Endodermal cell (in vitro differentiated cells): Measurements from ENCODE around the gene POR. TPM values are rescaled to one million over a fixed set of nuclear protein-coding genes. Genes with fewer than 3 reads are reported as not detected.

Experiments used
- DNase-seq: peaks from one replicate; pipeline ENCODE4 v3.0.0-alpha.2; 2017
- H3K27ac ChIP-seq: 2 replicates; pipeline ENCODE4 v1.5.1; 2013; ENCODE audit warnings: mild to moderate bottlenecking, low read depth, low read length, moderate library complexity
- H3K27me3 ChIP-seq: 2 replicates; pipeline ENCODE4 v1.6.1; 2013; ENCODE audit warnings: mild to moderate bottlenecking, low read length, moderate library complexity; ENCODE audit not compliant: insufficient read depth, control insufficient read depth, poor library complexity, severe bottlenecking
- H3K36me3 ChIP-seq: 2 replicates; pipeline ENCODE4 v1.7.0; 2013; ENCODE audit warnings: mild to moderate bottlenecking, low read length, moderate library complexity; ENCODE audit not compliant: control insufficient read depth, insufficient read depth
- H3K4me1 ChIP-seq: one replicate; pipeline ENCODE4 v1.7.0; 2013; ENCODE audit warnings: low read length; ENCODE audit not compliant: control insufficient read depth, insufficient read depth
- H3K4me3 ChIP-seq: 2 replicates; pipeline ENCODE4 v1.5.1; 2013; ENCODE audit warnings: mild to moderate bottlenecking, low read length, moderate library complexity
- H3K9ac ChIP-seq: 2 replicates; pipeline ENCODE4 v1.6.1; 2013; ENCODE audit warnings: mild to moderate bottlenecking, low read length, moderate library complexity; ENCODE audit not compliant: poor library complexity, severe bottlenecking; ENCODE audit errors: extremely low read depth
- H3K9me3 ChIP-seq: 2 replicates; pipeline ENCODE4 v1.6.1; 2013; ENCODE audit warnings: mild to moderate bottlenecking, low read length, moderate library complexity; ENCODE audit not compliant: control insufficient read depth
- H3K27ac Mint-ChIP-seq: 2 replicates; pipeline ENCODE4 v1.8.0; 2020; ENCODE audit warnings: mixed read lengths
- H3K27me3 Mint-ChIP-seq: 2 replicates; pipeline ENCODE4 v1.8.0; 2021; ENCODE audit warnings: mild to moderate bottlenecking, mixed read lengths; ENCODE audit not compliant: insufficient read depth
- H3K36me3 Mint-ChIP-seq: 2 replicates; pipeline ENCODE4 v1.8.0; 2020; ENCODE audit warnings: low read depth, mixed read lengths
- H3K4me1 Mint-ChIP-seq: 2 replicates; pipeline ENCODE4 v1.8.0; 2020; ENCODE audit warnings: mixed read lengths
- H3K4me3 Mint-ChIP-seq: 2 replicates; pipeline ENCODE4 v1.8.0; 2020; ENCODE audit warnings: mild to moderate bottlenecking, moderate library complexity, mixed read lengths
- H3K9me3 Mint-ChIP-seq: 2 replicates; pipeline ENCODE4 v1.8.0; 2020; ENCODE audit warnings: mild to moderate bottlenecking, mixed read lengths
- CTCF ChIP-seq: fragments of 200-600 bp; sonication (generic); conservative IDR thresholded peaks from 2 replicates; pipeline ENCODE4 v1.5.0; 2021; ENCODE audit warnings: antibody characterized with exemption, mild to moderate bottlenecking
- WGBS, 2 experiments: methylation state at CpG; one replicate each; pipeline versions ENCODE4 v1.1.5 to v1.1.7; 2013; ENCODE audit warnings: missing lambda C conversion rate in 2 of 2, mixed read lengths in 1 of 2; ENCODE audit not compliant: insufficient coverage in 1 of 2, insufficient read length in 1 of 2; 5-methylcytosine and 5-hydroxymethylcytosine counted together
- total RNA-seq, 2 donors: library from RNA; stranded (reverse); fragmentation: NEBNext Ultra II Directional in 1 of 2; extraction: Animal tissue kit (Norgen Biotek cat#: 25700) in 1 of 2; gene quantifications; 2 replicates in 1 of 2; 3 replicates in 1 of 2; pipeline ENCODE4 v1.2.1, GENCODE V29; 2021

Gene POR
- total RNA-seq, 2 donors from 2014 or later = 85.2 to 92.9 TPM

GRCh38 chr7:75996476-75996875 lies 81.5 kb downstream of the POR start:
- Mint-ChIP-seq H3K36me3 (peaks cover 40% of the 10 kb centered on the region), H3K4me1 (peaks cover 4% of the 10 kb centered on the region), H3K27me3 (no peaks in the 10 kb centered on the region), H3K9me3 (no peaks in the 10 kb centered on the region), H3K4me3 (no peak overlapping the region), H3K27ac (no peak overlapping the region)
- WGBS, 2 experiments = 92 to 93% methylated on average over 4 of the region's 4 CpGs
- DNase-seq = no peak
- Histone ChIP-seq H3K27me3 (no peaks in the 10 kb centered on the region), H3K27ac (no peak overlapping the region), H3K36me3 (peaks cover 16% of the 10 kb centered on the region), H3K4me1 (peaks cover 6% of the 10 kb centered on the region), H3K9me3 (no peaks in the 10 kb centered on the region), H3K9ac (no peak overlapping the region), H3K4me3 (no peak overlapping the region)
- no peak for TF ChIP-seq CTCF

DNA sequence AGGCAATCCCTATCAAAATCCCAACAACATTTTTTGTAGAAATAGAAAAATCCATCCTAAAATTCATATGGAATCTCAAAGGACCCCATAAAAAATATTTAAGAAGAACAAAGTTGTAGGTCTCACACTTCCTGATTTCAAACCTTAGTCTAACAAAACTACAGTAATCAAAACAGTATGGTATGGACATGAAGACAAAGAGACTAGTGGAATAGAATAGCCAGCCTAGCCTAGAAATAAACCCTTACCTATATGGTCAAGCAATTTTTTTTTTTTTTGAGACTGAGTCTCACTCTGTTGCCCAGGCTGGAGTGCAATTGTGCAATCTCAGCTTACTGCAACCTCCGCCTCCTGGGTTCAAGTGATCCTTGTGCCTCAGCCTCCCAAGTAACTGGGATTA lies 83.1 kb downstream of the POR start:
- TF ChIP-seq CTCF = no peak
- peaks cover 3% of the 10 kb centered on the region for H3K4me1 Mint-ChIP-seq
- WGBS, 2 experiments = 83 to 89% methylated on average over 1 of the region's 1 CpG
- H3K4me3 Mint-ChIP-seq = no peak overlapping the region
- Histone ChIP-seq H3K27ac (no peak overlapping the region), H3K4me3 (no peak overlapping the region), H3K36me3 (peaks cover 27% of the 10 kb centered on the region), H3K27me3 (no peaks in the 10 kb centered on the region), H3K9ac (no peak overlapping the region), H3K9me3 (no peaks in the 10 kb centered on the region), H3K4me1 (peaks cover 6% of the 10 kb centered on the region)
- H3K9me3 Mint-ChIP-seq = no peaks in the 10 kb centered on the region
- H3K27ac Mint-ChIP-seq = no peak overlapping the region
- no peak for DNase-seq
- peaks cover 48% of the 10 kb centered on the region for H3K36me3 Mint-ChIP-seq
- no peaks in the 10 kb centered on the region for H3K27me3 Mint-ChIP-seq

DNA sequence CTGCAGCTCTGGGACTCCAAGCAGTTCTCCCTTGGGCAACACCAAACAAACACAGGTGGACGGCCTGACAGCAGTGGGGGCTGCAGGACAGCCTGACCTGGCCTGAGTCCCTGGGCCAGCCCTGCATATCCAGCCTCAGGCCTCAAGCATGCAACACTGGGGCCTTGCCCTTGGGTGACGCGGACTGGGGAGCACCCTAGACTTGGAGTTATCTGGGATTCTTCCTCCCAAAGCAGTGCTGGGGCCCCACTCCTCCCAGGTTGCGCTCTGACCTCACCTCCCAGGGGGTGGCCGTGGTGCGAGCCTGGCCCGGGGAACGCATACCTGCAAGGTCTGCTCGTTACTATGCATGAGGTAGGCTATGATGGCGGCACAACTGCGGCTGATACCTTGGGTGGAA lies 85.6 kb downstream of the POR start:
- TF ChIP-seq CTCF = no peak
- no peaks in the 10 kb centered on the region for H3K9me3 ChIP-seq
- Mint-ChIP-seq H3K4me3 (no peak overlapping the region), H3K4me1 (no peaks in the 10 kb centered on the region), H3K9me3 (no peaks in the 10 kb centered on the region), H3K27ac (no peak overlapping the region), H3K36me3 (peaks cover 58% of the 10 kb centered on the region), H3K27me3 (no peaks in the 10 kb centered on the region)
- no peaks in the 10 kb centered on the region for H3K4me1 ChIP-seq
- no peak for DNase-seq
- no peak overlapping the region for H3K9ac ChIP-seq
- 94% methylated on average over 9 to 11 of the region's 11 CpGs for WGBS, 2 experiments
- no peaks in the 10 kb centered on the region for H3K27me3 ChIP-seq
- H3K27ac ChIP-seq = no peak overlapping the region
- no peak overlapping the region for H3K4me3 ChIP-seq
- peaks cover 40% of the 10 kb centered on the region for H3K36me3 ChIP-seq
